ENCODE data around the gene SLC22A17.
"Not testable (repeated sequence)": the region's sequence is repeated elsewhere in the genome, so short reads cannot be mapped to it uniquely, and the experiment has no call there.

SLC22A17 gene

GRCh38 chr14:23327947-23328744, 24.5 kb downstream of the SLC22A17 start:
- peak; percentile 79 for DNase-seq

GRCh38 chr14:23326491-23327332, 26.0 kb downstream of the SLC22A17 start:
- no peak for DNase-seq

GRCh38 chr14:23325746-23326145, 26.9 kb downstream of the SLC22A17 start:
- DNase-seq, result not testable (repeated sequence)

GRCh38 chr14:23324993-23325392, 27.7 kb downstream of the SLC22A17 start:
- no peak for DNase-seq

- no peak for DNase-seq
Measured at GRCh38 chr14:23324455-23324846, 28.2 kb downstream of the SLC22A17 start.

- no peak for DNase-seq
Measured at GRCh38 chr14:23323838-23324454, 28.7 kb downstream of the SLC22A17 start.

- no peak for DNase-seq
Measured at GRCh38 chr14:23322568-23323517, 29.8 kb downstream of the SLC22A17 start.

GRCh38 chr14:23321572-23322547, 30.8 kb downstream of the SLC22A17 start:
- no peak for DNase-seq

GRCh38 chr14:23320584-23321571, 31.8 kb downstream of the SLC22A17 start, which contains the start of gene PABPN1:
Gene PABPN1, plus strand, starts transcription at chr14:23321457. Its CDS starts 13 bp downstream, at chr14:23321470.
- peak; percentile 100 for DNase-seq

- DNase-seq, result no peak
Measured at GRCh38 chr14:23319746-23320583, 32.7 kb downstream of the SLC22A17 start.

- DNase-seq, result no peak
Measured at GRCh38 chr14:23316300-23316699, 36.4 kb downstream of the SLC22A17 start.

GRCh38 chr14:23310546-23310945, 42.1 kb downstream of the SLC22A17 start:
- DNase-seq, result no peak

GRCh38 chr14:23308721-23309445, 43.8 kb downstream of the SLC22A17 start:
- DNase-seq, result no peak

- no peak for DNase-seq
Measured at GRCh38 chr14:23307687-23308644, 44.7 kb downstream of the SLC22A17 start.

GRCh38 chr14:23307146-23307530, 45.5 kb downstream of the SLC22A17 start:
- DNase-seq, result no peak

GRCh38 chr14:23306412-23307145, 46.1 kb downstream of the SLC22A17 start, which contains the start of gene BCL2L2:
Gene BCL2L2, plus strand, starts transcription at chr14:23306833. Its CDS starts 935 bp downstream, at chr14:23307768.
- peak; percentile 72 for DNase-seq

Measured in NCI-H1694 treated with DMSO at 0.1 percent for 48 hours (cell line).